C4-2B (cell line): ENCODE measurements around the gene SLIT3.

ENCODE experiments used
- H3K27ac ChIP-seq: fragments of 450-650 bp; 2 replicates; pipeline ENCODE4 v1.5.1; 2017
- ZFX ChIP-seq: fragments of 450-650 bp; IDR thresholded peaks from 2 replicates; pipeline ENCODE4 v1.6.1; 2017
- TF ChIP-seq, protein P1 (sequence below): fragments of 450-650 bp; conservative IDR thresholded peaks from 2 replicates; pipeline ENCODE4 v1.5.1; 2017; ENCODE audit warnings: mild to moderate bottlenecking

The SLIT3 gene

DNA sequence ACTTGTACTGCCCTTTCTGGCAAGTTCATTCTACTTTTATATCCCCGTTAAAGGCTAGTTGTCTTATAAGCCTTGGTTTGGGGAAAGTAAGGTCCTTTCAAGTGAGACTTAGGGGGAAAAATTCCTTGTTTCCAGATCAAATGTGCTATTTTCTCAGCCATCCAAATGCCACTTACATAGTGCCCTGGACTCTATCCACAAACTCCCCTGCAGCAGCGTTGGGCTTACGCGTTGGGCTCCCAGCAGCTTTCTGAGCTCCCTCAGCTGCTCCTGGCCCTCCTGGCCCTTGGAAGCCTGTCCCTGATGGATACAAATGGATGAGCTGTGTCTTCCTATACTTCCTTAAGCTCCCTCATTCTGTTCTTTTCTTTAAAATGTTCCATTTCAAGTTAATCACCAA, 442.6 kb downstream of the SLIT3 start:
- no peak overlapping the region for H3K27ac ChIP-seq
- no peak for TF ChIP-seq ZFX
- TF ChIP-seq, protein P1, sequence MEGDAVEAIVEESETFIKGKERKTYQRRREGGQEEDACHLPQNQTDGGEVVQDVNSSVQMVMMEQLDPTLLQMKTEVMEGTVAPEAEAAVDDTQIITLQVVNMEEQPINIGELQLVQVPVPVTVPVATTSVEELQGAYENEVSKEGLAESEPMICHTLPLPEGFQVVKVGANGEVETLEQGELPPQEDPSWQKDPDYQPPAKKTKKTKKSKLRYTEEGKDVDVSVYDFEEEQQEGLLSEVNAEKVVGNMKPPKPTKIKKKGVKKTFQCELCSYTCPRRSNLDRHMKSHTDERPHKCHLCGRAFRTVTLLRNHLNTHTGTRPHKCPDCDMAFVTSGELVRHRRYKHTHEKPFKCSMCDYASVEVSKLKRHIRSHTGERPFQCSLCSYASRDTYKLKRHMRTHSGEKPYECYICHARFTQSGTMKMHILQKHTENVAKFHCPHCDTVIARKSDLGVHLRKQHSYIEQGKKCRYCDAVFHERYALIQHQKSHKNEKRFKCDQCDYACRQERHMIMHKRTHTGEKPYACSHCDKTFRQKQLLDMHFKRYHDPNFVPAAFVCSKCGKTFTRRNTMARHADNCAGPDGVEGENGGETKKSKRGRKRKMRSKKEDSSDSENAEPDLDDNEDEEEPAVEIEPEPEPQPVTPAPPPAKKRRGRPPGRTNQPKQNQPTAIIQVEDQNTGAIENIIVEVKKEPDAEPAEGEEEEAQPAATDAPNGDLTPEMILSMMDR: no peak

DNA sequence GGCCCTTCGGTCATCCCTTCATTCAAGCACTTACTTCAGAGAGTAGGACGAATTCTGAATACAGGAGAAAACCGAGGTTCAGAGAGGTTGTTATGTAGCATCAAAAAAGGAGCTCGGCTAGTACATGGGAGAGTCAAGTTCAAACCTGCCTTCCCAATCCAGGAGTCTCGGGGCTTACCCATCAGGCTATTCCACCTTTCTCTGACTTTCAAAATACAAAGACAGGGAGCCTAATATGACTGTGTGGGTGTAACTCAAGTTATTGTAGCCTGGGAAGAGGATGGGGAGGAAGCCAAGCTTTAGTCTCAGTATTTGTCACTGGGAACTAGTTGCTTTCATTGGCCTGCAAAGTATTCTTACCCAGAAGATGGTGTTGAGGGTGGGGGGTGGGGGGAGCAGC, 447.0 kb downstream of the SLIT3 start:
- H3K27ac ChIP-seq: no peak overlapping the region
- TF ChIP-seq ZFX: no peak
- TF ChIP-seq, protein P1: no peak

DNA sequence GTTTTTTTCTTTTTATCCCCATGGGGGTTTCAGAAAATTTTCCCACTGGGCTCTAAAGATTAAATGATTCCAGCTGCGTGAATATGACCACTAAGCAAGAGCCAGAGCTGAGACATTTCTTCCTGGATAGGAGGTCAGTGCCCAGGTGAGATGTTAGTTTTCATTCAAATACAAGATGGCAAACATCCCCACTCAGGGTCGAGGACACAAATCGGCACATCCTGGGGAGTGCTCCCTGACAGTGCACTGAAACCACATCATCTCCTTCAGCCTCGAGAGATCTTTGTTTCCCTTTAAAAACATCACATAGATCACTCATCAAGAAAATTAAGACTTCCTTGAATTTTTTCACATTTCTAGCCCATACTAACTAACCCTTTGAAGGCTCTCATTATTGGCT, 448.6 kb downstream of the SLIT3 start:
- H3K27ac ChIP-seq: no peak overlapping the region
- no peak for TF ChIP-seq ZFX
- TF ChIP-seq, protein P1: no peak

DNA sequence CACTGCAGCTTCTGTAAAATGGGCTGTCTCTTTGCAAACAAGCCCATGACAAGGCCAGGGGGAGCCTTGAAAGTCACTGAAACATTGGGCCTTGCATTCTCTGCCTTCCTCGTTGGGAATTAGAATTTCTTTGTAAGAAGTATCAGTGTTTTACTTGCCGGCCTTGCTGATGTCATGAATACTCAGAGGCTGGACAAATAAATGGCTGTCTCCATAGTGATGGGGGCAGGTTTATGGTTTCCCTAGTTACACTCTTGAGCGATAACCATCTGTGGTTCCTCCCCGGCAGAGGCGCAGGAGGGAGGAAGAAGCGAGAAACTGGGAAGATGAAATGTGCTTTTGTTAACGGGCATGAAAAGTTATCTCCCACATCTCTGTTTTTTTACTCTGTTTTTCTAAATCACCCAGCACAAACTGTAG, 449.0 kb downstream of the SLIT3 start:
- TF ChIP-seq ZFX: no peak
- TF ChIP-seq, protein P1: no peak
- no peak overlapping the region for H3K27ac ChIP-seq

DNA sequence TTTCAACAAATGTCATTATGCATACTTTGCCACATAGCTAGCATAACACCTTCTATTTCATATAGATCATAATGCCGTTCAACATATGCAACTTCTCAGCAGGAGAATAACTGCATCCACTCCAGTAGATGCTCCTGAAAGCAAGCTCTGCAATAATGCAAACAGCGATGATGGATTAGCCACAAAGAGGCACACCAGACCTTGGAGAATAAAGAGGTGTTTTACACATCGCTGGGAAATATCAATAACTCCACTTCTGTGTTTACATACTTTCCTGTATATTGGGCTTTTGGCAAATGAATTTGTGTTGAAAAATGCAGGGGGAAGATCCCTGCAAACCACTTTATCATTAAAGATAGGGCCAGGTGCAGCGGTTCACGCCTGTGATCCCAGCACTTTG, 450.3 kb downstream of the SLIT3 start:
- H3K27ac ChIP-seq: no peak overlapping the region
- TF ChIP-seq, protein P1: no peak
- no peak for TF ChIP-seq ZFX

DNA sequence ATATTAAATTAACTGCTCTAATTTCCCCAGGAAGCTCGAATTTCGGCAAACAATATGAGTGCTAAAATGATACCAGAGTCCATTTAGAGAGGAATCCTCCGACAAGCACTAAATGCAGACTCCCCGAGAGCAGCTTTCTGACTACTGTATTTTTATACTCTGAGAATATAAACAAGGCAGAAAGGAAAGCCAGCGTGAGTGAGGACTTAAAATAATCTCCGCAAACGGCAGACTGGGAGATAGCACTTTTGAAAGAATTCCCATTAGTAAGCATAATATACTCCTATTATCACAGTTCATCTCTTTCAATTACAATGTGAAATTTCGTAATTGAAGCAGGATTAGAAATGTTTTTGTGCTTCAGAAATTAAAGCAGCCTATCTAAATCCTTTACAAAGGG, 452.4 kb downstream of the SLIT3 start:
- no peak overlapping the region for H3K27ac ChIP-seq
- TF ChIP-seq ZFX: no peak
- TF ChIP-seq, protein P1: no peak

DNA sequence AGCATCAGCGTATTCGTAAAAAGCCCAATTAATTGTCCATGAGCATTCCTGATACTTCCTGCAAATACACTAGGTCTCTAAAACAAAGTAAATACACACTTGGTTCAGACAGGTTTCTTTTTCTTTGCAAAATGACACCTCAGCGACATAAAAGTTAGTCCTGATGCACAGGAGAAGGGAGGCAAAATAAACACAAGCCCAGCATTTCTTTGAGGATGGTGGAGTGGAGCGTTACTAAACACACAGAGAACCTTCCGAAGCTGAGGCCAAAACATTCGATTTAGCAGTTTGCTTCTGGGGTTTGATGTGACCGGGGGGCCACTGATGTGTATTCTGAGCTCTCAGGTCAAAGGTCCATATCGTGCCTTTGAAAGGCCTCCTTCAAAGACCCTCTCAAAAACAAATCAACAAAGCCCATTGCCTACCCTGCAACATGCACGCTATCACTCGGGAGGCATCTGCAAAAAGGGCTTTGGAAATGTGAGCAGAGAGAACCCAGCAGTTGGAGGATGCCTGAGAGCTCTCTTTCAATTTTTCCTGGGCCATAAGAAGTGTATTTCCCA, 453.3 kb downstream of the SLIT3 start:
- no peak overlapping the region for H3K27ac ChIP-seq
- TF ChIP-seq, protein P1: no peak
- TF ChIP-seq ZFX: no peak
